Vagina (tissue), 2 donors: ENCODE measurements around the gene SPR.

Experiments
- CTCF ChIP-seq, 3 experiments: fragments of 450-650 bp in 2 of 3; fragments of 200-600 bp in 1 of 3; sonication (generic) in 1 of 3; IDR thresholded peaks; one replicate each; pipeline ENCODE4 v1.5.1; 2017 to 2019; ENCODE audit warnings: antibody characterized with exemption in 3 of 3, mild to moderate bottlenecking in 2 of 3, moderate library complexity in 2 of 3
- POLR2A ChIP-seq, 2 donors: fragments of 450-650 bp; IDR thresholded peaks; one replicate each; pipeline ENCODE4 v1.6.1; 2017; ENCODE audit warnings: antibody characterized with exemption in 2 of 2, mild to moderate bottlenecking in 2 of 2, moderate library complexity in 2 of 2
- POLR2AphosphoS5 ChIP-seq, 2 donors: sonication (generic); formaldehyde crosslinking; IDR thresholded peaks; one replicate each; pipeline ENCODE4 v1.9.0; 2017; ENCODE audit warnings: antibody characterized with exemption in 2 of 2, mild to moderate bottlenecking in 2 of 2, low read depth in 1 of 2; ENCODE audit not compliant: insufficient read depth in 1 of 2

- TF ChIP-seq CTCF (IDR thresholded peaks at IDR 0.05) (no peak), POLR2A (IDR thresholded peaks at IDR 0.05) (no peak), POLR2AphosphoS5 (IDR thresholded peaks at IDR 0.05; ENCODE audit: insufficient read depth in 1 of 2, low read depth in 1 of 2) (no peak)
These were observed 49.6 kb downstream of the SPR start for GRCh38 chr2:72936660-72937355.
